Stimulated activated CD4-positive, alpha-beta T cell treated with anti-CD3 and anti-CD28 coated beads, Interleukin-1b, Interleukin-23, amount 100 ng/mL, for 24 hours (primary cell): ENCODE results near the gene SLC26A9.
"Not testable (repeated sequence)": the region's sequence is repeated elsewhere in the genome, so short reads cannot be mapped to it uniquely, and the experiment has no call there.

Source experiments
- DNase-seq, 4 experiments: peaks; one replicate each; pipeline ENCODE4 v3.0.0-alpha.2; 2020; ENCODE audit warnings: low read depth in 4 of 4, low spot score in 1 of 4

The SLC26A9 gene

DNA sequence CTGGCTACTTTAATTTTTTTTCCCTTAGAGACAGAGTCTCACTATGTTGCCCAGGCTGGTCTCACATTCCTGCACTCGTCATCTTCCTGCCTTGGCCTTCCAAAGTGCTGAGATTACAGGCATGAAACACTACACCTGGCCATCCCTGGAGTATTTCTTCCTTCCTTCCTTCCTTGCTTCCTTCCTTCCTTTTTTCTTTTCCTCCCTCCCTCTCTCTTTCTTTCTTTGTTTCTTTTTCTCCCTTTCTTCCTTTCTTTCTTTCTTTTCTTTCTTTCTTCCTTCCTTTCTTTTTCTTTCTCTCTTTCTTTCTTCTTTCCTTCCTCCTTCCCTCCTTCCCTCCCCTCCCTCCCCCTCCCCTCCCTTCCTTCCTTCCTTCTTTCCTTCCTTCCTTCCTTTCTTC, 46.9 kb downstream of the SLC26A9 start:
- DNase-seq, result no peak

DNA sequence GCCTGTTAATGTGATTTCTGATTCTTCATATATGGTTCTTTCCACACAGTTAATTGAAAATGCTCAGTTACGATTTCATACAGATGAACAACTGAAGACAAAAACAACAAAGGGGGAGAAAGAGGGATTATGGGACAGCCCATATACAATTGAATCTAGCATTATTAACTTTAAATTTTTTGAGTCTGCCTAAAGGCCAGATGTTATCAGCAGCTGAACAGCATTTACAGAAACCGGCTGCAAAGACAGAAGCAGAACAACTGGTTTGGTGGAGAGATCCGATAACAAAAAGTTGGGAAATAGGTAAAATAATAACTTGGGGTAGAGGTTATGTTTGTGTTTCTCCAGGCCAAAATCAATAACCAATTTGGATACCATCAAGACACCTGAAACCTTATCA, 49.1 kb downstream of the SLC26A9 start:
- DNase-seq, result not testable (repeated sequence)

DNA sequence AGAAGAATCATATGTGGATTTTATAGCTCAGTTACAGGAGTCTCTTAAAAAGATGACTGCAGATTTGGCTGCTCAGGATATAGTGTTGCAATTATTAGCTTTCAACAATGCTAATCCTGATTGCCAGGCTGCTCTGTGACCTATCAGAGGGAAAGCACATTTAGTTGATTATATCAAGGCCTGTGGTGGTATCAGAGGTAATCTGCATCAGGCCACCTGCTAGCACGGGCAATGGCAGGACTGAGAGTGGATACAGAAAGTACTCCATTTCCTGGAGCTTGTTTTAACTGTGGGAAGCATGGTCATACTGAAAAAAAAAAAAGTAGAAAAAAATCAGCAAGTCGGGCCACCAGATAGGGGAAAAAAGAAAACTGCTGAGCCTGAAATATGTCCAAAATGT, 51.1 kb downstream of the SLC26A9 start:
- DNase-seq, result not testable (repeated sequence)

DNA sequence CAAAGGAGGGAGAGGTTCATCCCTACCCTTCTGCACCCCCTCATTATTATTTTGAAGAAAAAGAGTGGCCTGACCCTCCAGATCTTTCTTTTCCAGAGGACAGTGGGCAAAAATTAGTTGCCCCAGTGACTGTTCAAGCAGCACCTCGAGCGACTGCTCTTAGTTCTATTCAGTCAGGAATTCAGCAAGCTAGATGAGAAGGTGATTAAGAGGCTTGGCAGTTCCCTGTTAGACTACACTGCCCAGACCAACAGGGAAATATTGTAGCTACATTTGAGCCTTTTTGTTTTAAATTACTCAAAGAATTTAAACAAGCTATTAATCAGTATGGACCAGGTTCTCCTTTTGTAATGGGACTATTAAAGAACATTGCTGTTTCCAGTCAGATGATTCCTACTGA, 51.8 kb downstream of the SLC26A9 start:
- DNase-seq, result not testable (repeated sequence)

DNA sequence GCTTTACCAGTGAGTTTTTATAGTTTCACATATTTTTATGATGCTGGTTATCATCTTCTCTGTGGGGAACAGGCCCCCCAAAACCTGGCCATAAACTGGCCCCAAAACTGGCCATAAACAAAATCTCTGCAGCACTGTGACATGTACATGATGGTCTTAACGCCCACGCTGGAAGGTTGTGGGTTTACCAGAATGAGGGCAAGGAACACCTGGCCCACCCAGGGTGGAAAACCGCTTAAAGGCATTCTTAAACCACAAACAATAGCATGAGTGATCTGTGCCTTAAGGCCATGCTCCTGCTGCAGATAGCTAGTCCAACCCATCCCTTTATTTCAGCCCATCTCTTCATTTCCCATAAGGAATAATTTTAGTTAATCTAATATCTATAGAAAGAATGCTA, 52.6 kb downstream of the SLC26A9 start:
- not testable (repeated sequence) for DNase-seq

DNA sequence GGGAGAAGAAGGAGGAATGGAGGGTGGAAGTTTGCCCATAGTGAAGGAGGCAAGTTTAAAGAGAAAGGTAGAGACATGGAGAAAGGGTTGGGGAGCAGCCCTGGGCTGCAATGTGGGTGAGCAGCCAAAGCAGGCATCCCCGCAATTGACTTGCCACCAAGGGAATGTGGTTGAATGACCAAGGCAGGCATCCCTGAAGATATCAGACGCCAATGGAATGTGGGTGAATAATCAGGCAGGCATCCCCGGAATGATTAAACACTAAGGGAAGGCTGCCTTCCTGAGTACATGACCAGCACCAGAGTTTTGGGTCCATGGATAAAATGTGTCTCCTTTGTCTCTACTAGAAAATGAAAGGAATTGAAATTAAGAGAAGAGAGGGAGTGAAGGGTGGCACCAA, 53.5 kb downstream of the SLC26A9 start:
- not testable (repeated sequence) for DNase-seq

DNA sequence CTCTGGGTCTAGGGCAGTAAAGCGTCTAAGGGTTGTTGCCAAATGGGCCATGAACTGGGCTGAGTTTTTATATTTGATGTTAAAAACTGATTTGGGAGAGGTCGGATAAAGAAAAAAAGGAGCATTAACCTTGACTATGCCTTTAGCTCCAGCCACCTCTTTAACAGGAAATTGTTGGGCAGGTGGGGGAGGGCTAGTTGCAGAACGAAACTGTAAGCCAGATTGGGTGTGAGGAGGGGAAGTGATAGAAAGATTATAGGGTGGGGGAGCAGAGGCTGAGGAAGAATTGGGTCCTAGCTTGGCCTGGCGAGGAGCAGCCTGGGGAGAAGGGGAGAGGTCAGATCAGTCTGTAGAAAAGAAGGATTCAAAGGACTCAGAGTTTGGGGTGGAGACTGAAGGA, 54.2 kb downstream of the SLC26A9 start:
- not testable (repeated sequence) for DNase-seq

DNA sequence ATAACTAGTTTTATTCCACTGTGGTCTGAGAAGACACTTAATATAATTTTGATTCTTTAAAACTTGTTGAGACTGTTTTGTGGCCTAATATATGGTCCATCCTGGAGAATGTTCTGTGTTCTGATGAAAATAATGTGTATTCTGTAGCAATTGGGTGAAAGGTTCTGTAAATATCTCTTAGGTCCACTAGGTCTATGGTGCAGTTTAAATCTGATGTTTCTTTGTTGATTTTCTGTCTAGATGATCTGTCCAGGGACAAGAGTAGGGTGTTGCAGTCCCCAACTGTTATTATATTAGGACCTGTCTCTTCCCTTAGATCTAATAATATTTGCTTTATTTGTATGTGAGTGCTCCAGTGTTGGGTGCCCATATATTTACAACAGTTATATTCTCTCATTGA, 59.5 kb downstream of the SLC26A9 start:
- no peak for DNase-seq

DNA sequence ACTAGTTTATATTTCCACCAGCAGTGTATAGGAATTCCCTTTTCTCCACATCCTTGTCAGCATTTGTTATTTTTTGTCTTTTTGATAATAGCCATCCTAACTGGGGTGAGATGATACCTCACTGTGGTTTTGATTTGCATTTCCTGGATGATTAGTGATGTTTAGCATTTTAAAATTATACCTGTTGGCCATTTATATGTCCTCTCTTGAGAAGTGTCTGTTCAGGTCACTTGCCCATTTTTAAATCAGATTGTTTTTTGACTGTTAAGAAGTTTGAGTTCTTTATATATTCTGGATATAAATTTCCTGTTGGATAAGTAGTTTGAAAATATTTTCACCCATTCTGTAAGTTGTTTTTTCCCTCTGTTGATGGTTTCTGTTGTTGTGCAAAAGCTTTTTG, 62.3 kb downstream of the SLC26A9 start:
- no peak for DNase-seq

DNA sequence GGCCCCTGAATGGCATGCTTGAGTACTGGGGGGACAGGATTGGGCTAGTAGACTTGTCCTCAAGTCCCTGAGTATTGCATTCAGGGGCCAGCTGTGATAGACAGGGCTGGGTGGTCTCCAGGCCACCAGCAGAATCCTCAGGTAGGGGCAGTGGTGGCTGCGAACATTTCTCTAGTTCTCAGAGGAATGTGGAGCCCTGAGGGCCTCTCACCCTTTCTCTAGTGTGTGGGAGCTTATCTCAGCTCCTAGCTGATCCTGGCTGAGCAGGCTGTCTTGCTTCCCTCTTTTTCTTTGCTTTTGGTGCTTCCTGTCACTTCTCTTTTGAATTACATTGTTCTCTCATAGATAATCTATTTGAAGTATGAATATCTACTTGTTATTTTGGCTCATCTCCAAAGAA, 63.3 kb downstream of the SLC26A9 start:
- no peak for DNase-seq

DNA sequence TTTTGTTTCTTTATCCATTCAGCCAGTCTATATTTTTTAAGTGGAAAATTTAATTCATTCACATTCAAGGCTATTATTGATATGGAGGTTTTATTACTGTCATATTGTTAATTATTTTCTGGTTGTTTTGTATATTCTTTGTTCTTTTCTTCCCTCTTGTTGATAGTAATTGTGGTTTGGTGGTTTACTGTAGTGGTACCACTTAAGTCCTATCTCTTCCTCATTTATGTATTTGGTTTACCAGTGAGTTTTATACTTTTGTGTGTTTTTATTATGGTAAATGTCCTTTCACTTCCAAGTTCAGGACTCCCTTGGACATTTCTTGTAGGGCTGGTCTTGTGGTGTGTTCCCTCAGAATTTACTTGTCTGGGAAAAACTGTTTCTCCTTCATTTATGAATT, 65.2 kb downstream of the SLC26A9 start:
- DNase-seq, result no peak

DNA sequence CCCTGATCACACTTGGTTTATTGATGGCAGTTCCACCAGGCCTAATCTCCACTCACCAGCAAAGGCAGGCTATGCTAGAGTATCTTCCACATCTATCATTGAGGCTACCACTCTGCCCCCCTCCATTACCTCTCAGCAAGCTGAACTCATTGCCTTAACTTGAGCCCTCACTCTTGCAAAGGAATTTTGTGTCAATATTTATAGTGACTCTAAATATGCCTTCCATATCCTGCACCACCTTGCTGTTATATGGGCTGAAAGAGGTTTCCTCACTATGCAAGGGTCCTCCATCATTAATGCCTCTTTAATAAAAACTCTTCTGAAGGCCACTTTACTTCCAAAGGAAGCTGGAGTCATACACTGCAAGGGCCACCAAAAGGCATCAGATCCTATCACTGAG, 70.1 kb downstream of the SLC26A9 start:
- DNase-seq, result not testable (repeated sequence)

DNA sequence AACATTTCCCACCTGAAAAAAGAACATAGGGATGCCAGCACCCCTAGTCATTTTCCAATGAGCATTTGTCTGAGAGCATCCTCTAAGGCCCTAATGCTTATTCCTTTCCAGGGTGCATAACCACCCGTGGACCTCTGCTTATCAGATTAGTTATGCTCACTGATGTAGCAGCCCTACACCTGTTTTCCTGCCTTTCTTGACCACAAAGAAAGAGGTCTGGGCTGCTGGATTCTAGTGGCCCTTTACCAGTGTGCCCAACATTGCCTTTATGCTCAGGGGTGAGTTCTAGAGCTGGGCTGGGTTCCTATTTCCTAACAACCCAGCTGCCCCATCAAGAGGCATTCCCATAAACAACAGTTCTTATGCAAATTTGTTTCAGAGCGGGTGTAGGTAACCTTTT, 73.0 kb downstream of the SLC26A9 start:
- DNase-seq, result no peak
